ENCODE data around the gene EPHA1. TPM values are rescaled to one million over a fixed set of nuclear protein-coding genes. Genes with fewer than 3 reads are reported as not detected.

Gene EPHA1
- total RNA-seq, 4 donors from 2014 or later, result 0.87 to 3.6 TPM; not detected in 2

GRCh38 chr7:143395187-143396149 is 13.2 kb downstream of the EPHA1 start:
- WGBS, 2 donors, result 48 to 62% methylated on average over 19 to 21 of the region's 21 CpGs
- DNase-seq (ENCODE audit: low spot score in 2 of 2), result no peak

GRCh38 chr7:143394777-143395176 is 13.9 kb downstream of the EPHA1 start:
- WGBS, 2 donors, result 87 to 90% methylated on average over 6 of the region's 6 CpGs
- Histone ChIP-seq H3K27me3 (no peaks in the 10 kb centered on the region), H3K9me3 (no peaks in the 10 kb centered on the region), H3K27ac (no peak overlapping the region), H3K4me3 (no peak overlapping the region), H3K36me3 (peaks cover 0 to 12% (median 7%) of the 10 kb centered on the region in 3 donors), H3K4me1 (peaks cover 4 to 59% (median 34%) of the 10 kb centered on the region in 4 donors)
- no peak for DNase-seq (ENCODE audit: low spot score in 2 of 2)
- TF ChIP-seq EP300 (IDR thresholded peaks at IDR 0.05) (no peak), POLR2A (IDR thresholded peaks at IDR 0.05) (no peak)
- TF ChIP-seq, protein P1, sequence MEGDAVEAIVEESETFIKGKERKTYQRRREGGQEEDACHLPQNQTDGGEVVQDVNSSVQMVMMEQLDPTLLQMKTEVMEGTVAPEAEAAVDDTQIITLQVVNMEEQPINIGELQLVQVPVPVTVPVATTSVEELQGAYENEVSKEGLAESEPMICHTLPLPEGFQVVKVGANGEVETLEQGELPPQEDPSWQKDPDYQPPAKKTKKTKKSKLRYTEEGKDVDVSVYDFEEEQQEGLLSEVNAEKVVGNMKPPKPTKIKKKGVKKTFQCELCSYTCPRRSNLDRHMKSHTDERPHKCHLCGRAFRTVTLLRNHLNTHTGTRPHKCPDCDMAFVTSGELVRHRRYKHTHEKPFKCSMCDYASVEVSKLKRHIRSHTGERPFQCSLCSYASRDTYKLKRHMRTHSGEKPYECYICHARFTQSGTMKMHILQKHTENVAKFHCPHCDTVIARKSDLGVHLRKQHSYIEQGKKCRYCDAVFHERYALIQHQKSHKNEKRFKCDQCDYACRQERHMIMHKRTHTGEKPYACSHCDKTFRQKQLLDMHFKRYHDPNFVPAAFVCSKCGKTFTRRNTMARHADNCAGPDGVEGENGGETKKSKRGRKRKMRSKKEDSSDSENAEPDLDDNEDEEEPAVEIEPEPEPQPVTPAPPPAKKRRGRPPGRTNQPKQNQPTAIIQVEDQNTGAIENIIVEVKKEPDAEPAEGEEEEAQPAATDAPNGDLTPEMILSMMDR (IDR thresholded peaks at IDR 0.05), result no peak

More at GRCh38 chr7:143395187-143396149, 13.2 kb downstream of the EPHA1 start:
- Histone ChIP-seq H3K27me3 (no peaks in the 10 kb centered on the region), H3K27ac (no peak overlapping the region), H3K9me3 (no peaks in the 10 kb centered on the region), H3K4me1 (peaks cover 4 to 52% (median 34%) of the 10 kb centered on the region in 4 donors), H3K36me3 (peaks cover 0 to 6% (median 5%) of the 10 kb centered on the region in 3 donors), H3K4me3 (no peak overlapping the region)
- TF ChIP-seq EP300 (IDR thresholded peaks at IDR 0.05) (no peak), POLR2A (IDR thresholded peaks at IDR 0.05) (no peak)
- TF ChIP-seq, protein P1 (IDR thresholded peaks at IDR 0.05), result peak in 2 of 5 experiments; percentile 18 to 26

DNA sequence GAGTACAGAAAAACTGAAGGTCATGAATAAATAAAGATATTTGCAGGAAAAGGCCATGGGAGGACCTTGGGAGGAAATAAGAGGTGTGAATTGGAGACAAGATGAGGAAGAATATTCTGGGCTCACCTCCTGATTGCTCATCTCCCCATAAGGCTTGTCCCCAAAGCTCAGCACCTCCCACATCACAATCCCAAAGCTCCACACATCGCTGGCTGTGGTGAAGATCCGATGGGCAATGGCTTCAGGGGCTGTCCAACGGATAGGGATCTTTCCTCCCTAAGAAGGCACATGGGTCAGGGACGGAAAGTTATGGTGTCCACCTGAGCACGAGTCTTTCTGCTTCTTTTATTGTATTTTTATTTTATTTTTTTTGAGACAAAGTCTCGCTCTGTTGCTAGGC is 14.6 kb downstream of the EPHA1 start:
- Histone ChIP-seq H3K4me1 (peaks cover 4 to 66% (median 34%) of the 10 kb centered on the region in 4 donors), H3K27ac (no peak overlapping the region), H3K27me3 (no peaks in the 10 kb centered on the region), H3K9me3 (no peaks in the 10 kb centered on the region), H3K4me3 (no peak overlapping the region), H3K36me3 (peaks cover 0 to 20% (median 7%) of the 10 kb centered on the region in 3 donors)
- TF ChIP-seq POLR2A (IDR thresholded peaks at IDR 0.05) (no peak), EP300 (IDR thresholded peaks at IDR 0.05) (no peak)
- TF ChIP-seq, protein P1 (IDR thresholded peaks at IDR 0.05), result no peak
- WGBS, 2 donors, result 96 to 97% methylated on average over 6 of the region's 6 CpGs
- DNase-seq (ENCODE audit: low spot score in 2 of 2), result no peak

DNA sequence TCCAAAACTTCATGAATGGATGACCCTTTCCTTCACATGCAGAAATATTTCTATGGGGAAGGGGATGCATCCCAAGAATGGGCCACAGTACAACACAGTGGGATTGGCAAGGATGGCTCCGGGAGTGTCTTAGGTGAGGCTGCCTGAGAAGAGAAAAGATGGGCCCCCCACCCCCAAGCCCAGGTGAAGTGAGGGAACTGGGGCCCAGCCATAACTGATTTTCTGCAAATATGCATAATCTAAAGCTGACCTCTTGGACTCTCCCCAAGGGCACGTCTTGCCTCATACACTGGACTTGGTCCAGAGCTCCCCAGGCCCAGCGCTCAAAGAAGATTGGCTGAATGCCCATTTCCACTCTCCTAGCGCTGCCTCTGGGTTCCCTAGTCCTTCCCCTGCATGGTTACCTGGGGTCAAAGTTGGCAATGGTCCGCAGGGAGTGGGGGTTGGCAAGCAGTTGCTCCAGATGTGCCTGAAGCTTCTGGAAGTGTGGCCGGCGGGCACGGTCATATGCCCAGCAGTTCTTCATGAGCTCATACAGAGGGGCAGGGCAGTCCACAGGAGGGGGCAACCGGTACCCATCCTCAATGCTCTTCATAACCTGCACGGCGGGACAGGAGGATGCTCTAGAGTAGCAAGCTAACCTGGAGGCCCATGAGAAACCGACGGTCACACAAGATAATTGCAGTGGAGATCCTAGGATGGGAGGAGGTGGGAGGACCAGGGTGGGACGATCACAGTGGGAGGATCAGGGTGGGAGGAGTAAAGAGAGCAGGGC is 15.2 kb downstream of the EPHA1 start:
- H3K9me3 ChIP-seq, result no peaks in the 10 kb centered on the region
- H3K4me3 ChIP-seq, result no peak overlapping the region
- WGBS, 2 donors, result 77 to 78% methylated on average over 13 to 14 of the region's 14 CpGs
- peaks cover 0 to 26% (median 8%) of the 10 kb centered on the region in 3 donors for H3K36me3 ChIP-seq
- no peak for DNase-seq (ENCODE audit: low spot score in 2 of 2)
- no peaks in the 10 kb centered on the region for H3K27me3 ChIP-seq
- peaks cover 4 to 72% (median 34%) of the 10 kb centered on the region in 4 donors for H3K4me1 ChIP-seq
- TF ChIP-seq POLR2A (IDR thresholded peaks at IDR 0.05) (no peak), EP300 (IDR thresholded peaks at IDR 0.05) (no peak)
- TF ChIP-seq, protein P1 (IDR thresholded peaks at IDR 0.05), result no peak
- H3K27ac ChIP-seq, result peak overlapping the region in 2 of 4 donors; percentile 86 to 92

Data from tibial nerve (tissue), 4 donors.